Mesothelial cell of epicardium (in vitro differentiated cells): ENCODE measurements around the gene FZD2. TPM values are rescaled to one million over a fixed set of nuclear protein-coding genes. Genes with fewer than 3 reads are reported as not detected.

Experiments used
- DNase-seq, 2 experiments: peaks; one replicate each; pipeline ENCODE4 v3.0.0; 2021; ENCODE audit warnings: low spot score in 2 of 2; ENCODE audit not compliant: unreplicated experiment in 2 of 2
- H3K27ac Mint-ChIP-seq: 2 replicates; pipeline ENCODE4 v1.8.0; 2021; ENCODE audit warnings: mixed read lengths
- H3K27me3 Mint-ChIP-seq: 2 replicates; pipeline ENCODE4 v1.8.0; 2021; ENCODE audit warnings: low read depth, mixed read lengths
- H3K36me3 Mint-ChIP-seq: 2 replicates; pipeline ENCODE4 v1.8.0; 2021; ENCODE audit warnings: mixed read lengths
- H3K4me1 Mint-ChIP-seq: 2 replicates; pipeline ENCODE4 v1.8.0; 2021; ENCODE audit warnings: mixed read lengths
- H3K4me3 Mint-ChIP-seq: 2 replicates; pipeline ENCODE4 v1.8.0; 2021; ENCODE audit warnings: mild to moderate bottlenecking, moderate library complexity, mixed read lengths
- H3K9me3 Mint-ChIP-seq: 2 replicates; pipeline ENCODE4 v1.8.0; 2021; ENCODE audit warnings: mixed read lengths
- total RNA-seq: library from RNA; stranded (reverse); gene quantifications from 3 replicates; pipeline ENCODE4 v1.2.1, GENCODE V29; 2021
- TF ChIP-seq, protein P1 (sequence below): fragments of 200-600 bp; sonication (generic); IDR thresholded peaks from one replicate; pipeline ENCODE4 v1.5.0; 2021; ENCODE audit warnings: antibody characterized with exemption; ENCODE audit not compliant: unreplicated experiment

Gene FZD2
- total RNA-seq, 1 donor from 2014 or later, result 88.3 TPM

DNA sequence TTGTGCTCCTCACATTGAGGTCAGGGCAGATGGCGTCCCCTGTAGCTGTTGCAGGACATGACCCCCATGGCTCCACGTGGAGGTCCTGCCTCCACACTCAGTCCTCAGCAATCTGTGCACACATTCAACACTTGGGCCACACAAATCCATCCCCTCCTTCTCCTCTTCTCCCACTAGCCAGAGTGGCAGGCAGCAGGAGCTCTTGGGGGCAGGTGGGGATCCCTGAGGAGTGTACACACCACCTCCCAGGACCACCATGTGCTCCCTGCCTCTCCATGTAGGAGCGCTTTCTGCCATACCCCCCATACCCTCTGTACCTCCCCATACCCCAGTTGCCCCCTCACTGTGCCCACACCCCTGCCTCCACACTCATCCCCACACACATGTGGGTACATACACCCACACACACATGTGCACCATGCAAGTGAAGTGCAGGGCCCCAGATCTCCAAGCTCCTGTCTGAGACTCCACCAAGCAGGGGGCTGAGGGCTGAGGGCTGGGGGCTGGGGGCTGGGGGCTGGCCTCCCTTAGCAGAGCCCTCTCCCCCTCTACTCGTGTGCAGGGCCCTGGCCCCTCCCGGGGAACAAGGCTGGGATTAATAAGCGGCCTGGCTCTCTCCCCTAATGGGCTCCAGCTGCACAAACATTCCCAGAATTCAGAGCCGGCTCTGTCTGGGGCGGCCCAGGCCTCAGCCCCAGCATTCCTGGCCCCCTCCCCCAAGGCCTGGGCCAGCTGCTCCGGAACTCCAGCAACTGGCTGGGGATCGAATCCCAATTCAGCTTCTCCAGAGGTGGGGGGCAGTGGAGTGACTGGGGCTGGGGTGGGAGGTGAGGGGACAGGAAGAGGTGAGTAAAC lies 50.8 kb downstream of the FZD2 start:
- Mint-ChIP-seq H3K4me1 (peaks cover 47% of the 10 kb centered on the region), H3K9me3 (no peaks in the 10 kb centered on the region), H3K4me3 (no peak overlapping the region), H3K36me3 (no peaks in the 10 kb centered on the region), H3K27me3 (no peaks in the 10 kb centered on the region), H3K27ac (peak overlapping the region; percentile 79)
- DNase-seq, result peak in 1 of 2 experiments; percentile 66
- TF ChIP-seq, protein P1, sequence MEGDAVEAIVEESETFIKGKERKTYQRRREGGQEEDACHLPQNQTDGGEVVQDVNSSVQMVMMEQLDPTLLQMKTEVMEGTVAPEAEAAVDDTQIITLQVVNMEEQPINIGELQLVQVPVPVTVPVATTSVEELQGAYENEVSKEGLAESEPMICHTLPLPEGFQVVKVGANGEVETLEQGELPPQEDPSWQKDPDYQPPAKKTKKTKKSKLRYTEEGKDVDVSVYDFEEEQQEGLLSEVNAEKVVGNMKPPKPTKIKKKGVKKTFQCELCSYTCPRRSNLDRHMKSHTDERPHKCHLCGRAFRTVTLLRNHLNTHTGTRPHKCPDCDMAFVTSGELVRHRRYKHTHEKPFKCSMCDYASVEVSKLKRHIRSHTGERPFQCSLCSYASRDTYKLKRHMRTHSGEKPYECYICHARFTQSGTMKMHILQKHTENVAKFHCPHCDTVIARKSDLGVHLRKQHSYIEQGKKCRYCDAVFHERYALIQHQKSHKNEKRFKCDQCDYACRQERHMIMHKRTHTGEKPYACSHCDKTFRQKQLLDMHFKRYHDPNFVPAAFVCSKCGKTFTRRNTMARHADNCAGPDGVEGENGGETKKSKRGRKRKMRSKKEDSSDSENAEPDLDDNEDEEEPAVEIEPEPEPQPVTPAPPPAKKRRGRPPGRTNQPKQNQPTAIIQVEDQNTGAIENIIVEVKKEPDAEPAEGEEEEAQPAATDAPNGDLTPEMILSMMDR, result no peak

DNA sequence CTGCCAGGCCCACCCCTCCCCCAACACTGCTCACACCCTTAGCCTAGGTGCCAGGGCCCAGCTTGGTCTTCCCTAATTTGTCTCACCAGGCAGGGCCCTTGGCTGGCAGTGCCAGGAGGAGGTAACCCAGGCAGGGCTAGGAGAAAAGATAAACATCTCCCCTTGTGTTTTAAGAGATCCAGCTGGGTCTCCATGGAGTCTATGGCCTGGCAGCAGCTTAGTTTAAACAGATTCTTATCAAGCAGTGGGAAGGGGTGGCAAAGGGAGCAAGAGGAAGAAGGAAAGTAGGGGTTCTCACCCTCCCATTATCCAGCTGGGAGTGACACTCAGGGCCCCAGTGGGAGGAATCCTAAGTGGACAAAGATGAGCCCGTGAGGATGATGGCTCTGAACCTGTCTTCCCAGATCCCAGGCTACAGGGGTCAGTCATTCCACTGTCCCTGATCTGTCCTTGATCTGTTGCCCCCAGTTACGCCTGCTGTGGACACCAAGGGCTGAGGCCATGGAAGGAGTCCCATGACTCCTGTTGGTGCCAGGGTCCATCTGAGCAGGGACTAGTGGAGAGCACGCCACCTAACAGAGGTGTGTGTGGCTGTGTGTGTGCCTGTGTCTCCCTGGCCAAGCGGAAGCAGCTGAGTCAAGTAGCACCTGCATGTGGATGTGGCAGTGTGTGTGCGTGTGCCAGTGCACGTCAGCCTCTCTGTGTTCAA lies 51.6 kb downstream of the FZD2 start:
- H3K27ac Mint-ChIP-seq, result peak overlapping the region; percentile 94
- TF ChIP-seq, protein P1, result no peak
- H3K9me3 Mint-ChIP-seq, result no peaks in the 10 kb centered on the region
- no peak overlapping the region for H3K4me3 Mint-ChIP-seq
- no peaks in the 10 kb centered on the region for H3K27me3 Mint-ChIP-seq
- no peak for DNase-seq
- peaks cover 47% of the 10 kb centered on the region for H3K4me1 Mint-ChIP-seq
- no peaks in the 10 kb centered on the region for H3K36me3 Mint-ChIP-seq

DNA sequence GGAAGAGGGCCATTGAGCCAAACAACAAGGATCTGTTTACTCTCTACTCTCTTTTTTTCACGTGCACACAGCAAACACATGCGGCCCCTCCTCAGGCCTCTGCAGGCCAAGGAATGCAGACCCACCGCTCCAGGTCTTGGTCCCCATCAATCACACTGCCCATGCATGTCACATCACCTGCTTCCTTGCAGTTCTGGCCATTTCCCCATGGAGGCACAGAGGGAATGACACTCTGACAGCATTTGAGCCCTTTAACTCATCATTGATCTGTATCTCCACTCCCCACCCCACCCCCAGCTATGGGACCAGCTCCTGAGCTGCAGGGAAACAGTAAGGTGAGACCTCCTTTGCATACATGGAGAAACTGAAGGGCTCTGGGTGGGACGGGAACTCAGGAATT lies 53.0 kb downstream of the FZD2 start:
- H3K27ac Mint-ChIP-seq, result peak overlapping the region; percentile 88
- H3K27me3 Mint-ChIP-seq, result no peaks in the 10 kb centered on the region
- DNase-seq, result no peak
- no peaks in the 10 kb centered on the region for H3K9me3 Mint-ChIP-seq
- H3K4me3 Mint-ChIP-seq, result no peak overlapping the region
- H3K36me3 Mint-ChIP-seq, result no peaks in the 10 kb centered on the region
- TF ChIP-seq, protein P1, result no peak
- peaks cover 35% of the 10 kb centered on the region for H3K4me1 Mint-ChIP-seq

Other genes starting within 250 kb of the FZD2 start
- 0.34 to 0.60 TPM (median 0.53 TPM) in 3 replicates for gene RUNDC3A, start 248.9 kb upstream of the FZD2 start, total RNA-seq
- gene SLC25A39, start 232.7 kb upstream of the FZD2 start, total RNA-seq, result 106 to 113 TPM (median 112 TPM) in 3 replicates
- gene GRN, start 212.2 kb upstream of the FZD2 start, total RNA-seq, result 128 to 144 TPM (median 137 TPM) in 3 replicates
- 58.0 to 64.7 TPM (median 60.7 TPM) in 3 replicates for gene FAM171A2, start 193.6 kb upstream of the FZD2 start, total RNA-seq
- gene ITGA2B, start 167.8 kb upstream of the FZD2 start, total RNA-seq, result 12.2 to 15.9 TPM (median 13.6 TPM) in 3 replicates
- gene GPATCH8, start 54.1 kb upstream of the FZD2 start, total RNA-seq, result 75.6 to 77.1 TPM (median 76.3 TPM) in 3 replicates
- 0.11 to 0.66 TPM (median 0.18 TPM) in 3 replicates for gene MEIOC, start 99.0 kb downstream of the FZD2 start, total RNA-seq
- gene CCDC43, start 132.3 kb downstream of the FZD2 start, total RNA-seq, result 20.6 to 25.7 TPM (median 24.9 TPM) in 3 replicates
- gene DBF4B, start 151.2 kb downstream of the FZD2 start, total RNA-seq, result 16.9 to 17.9 TPM (median 17.6 TPM) in 3 replicates
- 8.5 to 10.1 TPM (median 9.2 TPM) in 3 replicates for gene ADAM11, start 201.5 kb downstream of the FZD2 start, total RNA-seq